ENCODE data around the gene KLC4.

The KLC4 gene

GRCh38 chr6:43050981-43051380 lies 8.4 kb upstream of the KLC4 start:
- TF ChIP-seq GATA3 (IDR thresholded peaks at IDR 0.05; ENCODE audit: low read depth, low read length) (no peak), GATA2 (IDR thresholded peaks at IDR 0.05; ENCODE audit: low read depth, low read length) (no peak)

- TF ChIP-seq GATA2 (IDR thresholded peaks at IDR 0.05; ENCODE audit: low read depth, low read length) = no peak
- no peak for TF ChIP-seq GATA3 (IDR thresholded peaks at IDR 0.05; ENCODE audit: low read depth, low read length)
Measured at GRCh38 chr6:43052225-43052841, 7.1 kb upstream of the KLC4 start.

GRCh38 chr6:43052842-43053544 lies 6.4 kb upstream of the KLC4 start:
- TF ChIP-seq GATA3 (IDR thresholded peaks at IDR 0.05; ENCODE audit: low read depth, low read length) = no peak
- TF ChIP-seq GATA2 (IDR thresholded peaks at IDR 0.05; ENCODE audit: low read depth, low read length) = no peak

- TF ChIP-seq GATA3 (IDR thresholded peaks at IDR 0.05; ENCODE audit: low read depth, low read length) (no peak), GATA2 (IDR thresholded peaks at IDR 0.05; ENCODE audit: low read depth, low read length) (no peak)
Measured at GRCh38 chr6:43053545-43054205, 5.8 kb upstream of the KLC4 start, which contains the start of gene CUL7. Gene CUL7, minus strand, starts transcription at chr6:43053851. Its CDS starts 1,063 bp downstream, at chr6:43052788.

GRCh38 chr6:43054206-43054943 lies 5.1 kb upstream of the KLC4 start:
- no peak for TF ChIP-seq GATA2 (IDR thresholded peaks at IDR 0.05; ENCODE audit: low read depth, low read length)
- TF ChIP-seq GATA3 (IDR thresholded peaks at IDR 0.05; ENCODE audit: low read depth, low read length) = no peak

GRCh38 chr6:43055966-43056365 lies 3.5 kb upstream of the KLC4 start:
- TF ChIP-seq GATA2 (IDR thresholded peaks at IDR 0.05; ENCODE audit: low read depth, low read length) (no peak), GATA3 (IDR thresholded peaks at IDR 0.05; ENCODE audit: low read depth, low read length) (no peak)

- no peak for TF ChIP-seq GATA3 (IDR thresholded peaks at IDR 0.05; ENCODE audit: low read depth, low read length)
- no peak for TF ChIP-seq GATA2 (IDR thresholded peaks at IDR 0.05; ENCODE audit: low read depth, low read length)
Measured at GRCh38 chr6:43058531-43058930, 900 bp upstream of the KLC4 start.

GRCh38 chr6:43060034-43060754 lies 763 bp downstream of the KLC4 start:
- TF ChIP-seq GATA3 (IDR thresholded peaks at IDR 0.05; ENCODE audit: low read depth, low read length) (no peak), GATA2 (IDR thresholded peaks at IDR 0.05; ENCODE audit: low read depth, low read length) (no peak)

- TF ChIP-seq GATA2 (IDR thresholded peaks at IDR 0.05; ENCODE audit: low read depth, low read length) = no peak
- TF ChIP-seq GATA3 (IDR thresholded peaks at IDR 0.05; ENCODE audit: low read depth, low read length) = no peak
Measured at GRCh38 chr6:43060755-43061633, 1.6 kb downstream of the KLC4 start.

- TF ChIP-seq GATA3 (IDR thresholded peaks at IDR 0.05; ENCODE audit: low read depth, low read length) (no peak), GATA2 (IDR thresholded peaks at IDR 0.05; ENCODE audit: low read depth, low read length) (no peak)
Measured at GRCh38 chr6:43061861-43062260, 2.4 kb downstream of the KLC4 start.

GRCh38 chr6:43062818-43063217 lies 3.4 kb downstream of the KLC4 start:
- TF ChIP-seq GATA3 (IDR thresholded peaks at IDR 0.05; ENCODE audit: low read depth, low read length) (no peak), GATA2 (IDR thresholded peaks at IDR 0.05; ENCODE audit: low read depth, low read length) (no peak)

- TF ChIP-seq GATA2 (IDR thresholded peaks at IDR 0.05; ENCODE audit: low read depth, low read length) (no peak), GATA3 (IDR thresholded peaks at IDR 0.05; ENCODE audit: low read depth, low read length) (no peak)
Measured at GRCh38 chr6:43070028-43070632, 10.7 kb downstream of the KLC4 start.
